ENCODE data around the gene ICOS. TPM values are rescaled to one million over a fixed set of nuclear protein-coding genes. Genes with fewer than 3 reads are reported as not detected.

ICOS gene
- total and polyA plus RNA-seq, 10 of the 15 experiments (the other 5 are each of a cell fraction or from before 2014, with no cell fraction given) = 0.47 to 36.0 (median 0.87) TPM

- 45% methylated on average over 6 of the region's 6 CpGs for WGBS (ENCODE audit: insufficient coverage, insufficient replicate concordance, low lambda C conversion rate, missing lambda C conversion rate)
- no TSS peak for BruUV-seq (replicated peaks)
- no peak overlapping the region for H3K4me3 ChIP-seq
- H4K20me1 ChIP-seq (ENCODE audit: control insufficient read depth, insufficient read depth) = no peaks in the 10 kb centered on the region
- no peaks in the 10 kb centered on the region for H3K79me2 ChIP-seq (ENCODE audit: control insufficient read depth, insufficient read depth, low read length)
- 0 out of 4 replicates have a peak, but pooled peaks cover 0 to 5% of the 10 kb centered on the region in 2 experiments for H3K27me3 ChIP-seq (replicated peaks in 1 of 2; ENCODE audit: control insufficient read depth in 2 of 2, insufficient read depth in 2 of 2, low read length in 1 of 2)
- no peak for FAIRE-seq
- ChIA-PET POLR2A (no interaction called here), SMC1A (ENCODE audit: uncharacterized antibody, unreplicated experiment) (no interaction called here), CTCF (no interaction called here), RAD21 (ENCODE audit: unreplicated experiment) (no interaction called here)
- no peak overlapping the region for H3K4me2 ChIP-seq (ENCODE audit: control insufficient read depth, insufficient read depth)
- H3K27ac ChIP-seq (ENCODE audit: control insufficient read depth, insufficient read depth) = no peak overlapping the region
- no peak for ATAC-seq
- DNase-seq (ENCODE audit: low read depth, low spot score) = no peak
- H3K9ac ChIP-seq (ENCODE audit: control insufficient read depth, insufficient read depth, low read length) = no peak overlapping the region
- H2AFZ ChIP-seq (ENCODE audit: control insufficient read depth, low read depth, low read length) = no peak overlapping the region
- H3K9me3 ChIP-seq (replicated peaks; ENCODE audit: control insufficient read depth, insufficient read depth, low read length) = no peaks in the 10 kb centered on the region
- intact Hi-C loops (cut with micrococcal nuclease; ENCODE audit: unreplicated experiment) = loop anchor here (5.0 kb wide), 1 partner anchor 426 kb away; no protein-coding TSS in a partner anchor
- in situ Hi-C loops (cut with MboI) = no loop called here
- H3K4me1 ChIP-seq (ENCODE audit: control insufficient read depth, insufficient read depth, low read length) = no peaks in the 10 kb centered on the region
- TF ChIP-seq ZNF274 (IDR thresholded peaks at IDR 0.05; ENCODE audit: insufficient read depth, insufficient read length) (no peak), SPI1 (IDR thresholded peaks at IDR 0.05; ENCODE audit: borderline replicate concordance, insufficient read depth, low read depth, low read length) (peak; percentile 12; the same call in 1 of the 2 replicates)
- no peaks in the 10 kb centered on the region for H3K36me3 ChIP-seq (ENCODE audit: control insufficient read depth in 2 of 2, insufficient read depth in 2 of 2, low read length in 1 of 2)
Observed at GRCh38 chr2:203908066-203908796, 28.3 kb upstream of the ICOS start.

GRCh38 chr2:203908797-203909185 is 27.8 kb upstream of the ICOS start:
- no TSS peak for BruUV-seq (replicated peaks)
- ChIA-PET SMC1A (ENCODE audit: uncharacterized antibody, unreplicated experiment) (interaction anchor here (0.5 to 0.8 kb wide), 3 partner anchors 8 to 334 kb away, joined by 3 to 4 read pairs (median 4); no protein-coding TSS in a partner anchor), POLR2A (no interaction called here), CTCF (interaction anchor here (0.9 kb wide), 1 partner anchor 441 kb away, joined by 3 read pairs; no protein-coding TSS in a partner anchor), RAD21 (ENCODE audit: unreplicated experiment) (no interaction called here)
- TF ChIP-seq SREBF2 (IDR thresholded peaks at IDR 0.05; ENCODE audit: low read length) (no peak), ZNF217 (IDR thresholded peaks at IDR 0.05) (no peak)
- Histone ChIP-seq H3K36me3 (ENCODE audit: control insufficient read depth in 2 of 2, insufficient read depth in 2 of 2, low read length in 1 of 2) (no peaks in the 10 kb centered on the region), H3K4me3 (no peak overlapping the region), H3K4me1 (ENCODE audit: control insufficient read depth, insufficient read depth, low read length) (peaks cover under 1% of the 10 kb centered on the region; the same call in 1 of the 2 replicates), H3K27ac (ENCODE audit: control insufficient read depth, insufficient read depth) (no peak overlapping the region), H2AFZ (ENCODE audit: control insufficient read depth, low read depth, low read length) (no peak overlapping the region), H3K79me2 (ENCODE audit: control insufficient read depth, insufficient read depth, low read length) (no peaks in the 10 kb centered on the region), H3K9me3 (replicated peaks; ENCODE audit: control insufficient read depth, insufficient read depth, low read length) (no peaks in the 10 kb centered on the region), H3K9ac (ENCODE audit: control insufficient read depth, insufficient read depth, low read length) (no peak overlapping the region), H4K20me1 (ENCODE audit: control insufficient read depth, insufficient read depth) (no peaks in the 10 kb centered on the region), H3K4me2 (ENCODE audit: control insufficient read depth, insufficient read depth) (no peak overlapping the region), H3K27me3 (replicated peaks in 1 of 2; ENCODE audit: control insufficient read depth in 2 of 2, insufficient read depth in 2 of 2, low read length in 1 of 2) (0 out of 4 replicates have a peak, but pooled peaks cover 0 to 5% of the 10 kb centered on the region in 2 experiments)
- no peak for FAIRE-seq
- ATAC-seq = no peak
- in situ Hi-C loops (cut with MboI) = no loop called here
- intact Hi-C loops (cut with micrococcal nuclease; ENCODE audit: unreplicated experiment) = loop anchor here (5.0 kb wide), 1 partner anchor 426 kb away; no protein-coding TSS in a partner anchor
- WGBS (ENCODE audit: insufficient coverage, insufficient replicate concordance, low lambda C conversion rate, missing lambda C conversion rate) = 23% methylated on average over 3 of the region's 3 CpGs
- DNase-seq (ENCODE audit: low read depth, low spot score) = no peak

Measured in GM12878 (cell line).